Measurements from ENCODE around the gene FBXL17.

The FBXL17 gene

DNA sequence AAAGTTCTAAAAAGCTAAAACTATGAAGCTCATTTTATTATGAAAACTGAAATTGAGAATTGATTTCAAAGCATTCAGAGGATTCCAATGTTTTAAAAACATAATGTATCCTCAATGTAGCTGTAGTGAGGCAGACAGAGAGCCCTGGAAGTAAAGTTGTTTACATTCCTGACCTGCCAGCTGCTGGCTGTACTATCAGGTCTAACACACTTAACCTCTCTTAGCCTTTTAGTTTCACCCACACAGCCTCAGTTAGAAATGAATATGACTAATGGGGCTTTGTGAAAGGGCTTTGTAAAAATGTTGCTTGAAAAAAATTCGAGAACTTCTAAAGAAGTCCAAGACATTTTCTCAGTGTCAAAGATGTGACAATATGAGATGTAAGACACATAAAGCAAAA is 122.6 kb downstream of the FBXL17 start:
- Histone ChIP-seq H2BK12ac (ENCODE audit: low read length) (no peak overlapping the region), H3K27ac (replicated peaks; ENCODE audit: low read length) (no peak overlapping the region), H3K36me3 (replicated peaks in 1 of 2; ENCODE audit: control insufficient read depth in 2 of 2, insufficient read depth in 2 of 2, low read length in 2 of 2) (no peaks in the 10 kb centered on the region), H3K4ac (ENCODE audit: low read length) (no peak overlapping the region), H3K79me1 (ENCODE audit: low read depth, low read length) (no peaks in the 10 kb centered on the region), H4K8ac (ENCODE audit: low read depth, low read length) (no peak overlapping the region), H2BK15ac (ENCODE audit: low read length) (no peak overlapping the region), H2AFZ (ENCODE audit: low read length) (no peak overlapping the region), H4K91ac (ENCODE audit: low read depth, low read length, poor library complexity) (no peak overlapping the region), H3K4me3 (ENCODE audit: low read length in 2 of 2) (no peak overlapping the region), H3K14ac (ENCODE audit: low read length) (no peak overlapping the region), H2BK5ac (ENCODE audit: low read length) (no peak overlapping the region), H2BK120ac (ENCODE audit: low read depth, low read length) (no peak overlapping the region), H3K18ac (ENCODE audit: low read length) (no peak overlapping the region), H3K4me1 (ENCODE audit: control insufficient read depth in 2 of 2, insufficient read depth in 1 of 2, low read depth in 1 of 2, low read length in 2 of 2) (peaks cover 6 to 9% of the 10 kb centered on the region in 2 donors), H3K27me3 (ENCODE audit: control insufficient read depth in 3 of 3, insufficient read depth in 3 of 3, low read depth in 1 of 3, low read length in 3 of 3) (no peaks in the 10 kb centered on the region), H3K9ac (ENCODE audit: low read depth, low read length, poor library complexity) (no peak overlapping the region), H3K4me2 (ENCODE audit: insufficient read depth, low read length, poor library complexity, severe bottlenecking) (no peak overlapping the region), H3K9me3 (replicated peaks in 1 of 2; ENCODE audit: control insufficient read depth in 2 of 2, insufficient read depth in 1 of 2, low read depth in 1 of 2, low read length in 2 of 2) (no peaks in the 10 kb centered on the region), H3K23ac (ENCODE audit: low read depth, low read length, poor library complexity) (no peak overlapping the region), H2AK5ac (ENCODE audit: low read depth, low read length) (no peak overlapping the region)
- no CpG with 5 or more reads among the region's 1 CpG for WGBS, 2 donors (ENCODE audit: extremely low coverage in 2 of 2, insufficient read length in 2 of 2, insufficient replicate concordance in 1 of 2)
- no peak for DNase-seq (ENCODE audit: low spot score)

- Histone ChIP-seq H3K79me1 (ENCODE audit: low read depth, low read length) (no peaks in the 10 kb centered on the region), H3K36me3 (replicated peaks in 1 of 2; ENCODE audit: control insufficient read depth in 2 of 2, insufficient read depth in 2 of 2, low read length in 2 of 2) (no peaks in the 10 kb centered on the region), H3K27ac (replicated peaks; ENCODE audit: low read length) (no peak overlapping the region), H2AK5ac (ENCODE audit: low read depth, low read length) (no peak overlapping the region), H4K91ac (ENCODE audit: low read depth, low read length, poor library complexity) (no peak overlapping the region), H2BK120ac (ENCODE audit: low read depth, low read length) (no peak overlapping the region), H3K14ac (ENCODE audit: low read length) (no peak overlapping the region), H3K4me1 (ENCODE audit: control insufficient read depth in 2 of 2, insufficient read depth in 1 of 2, low read depth in 1 of 2, low read length in 2 of 2) (peaks cover 6 to 9% of the 10 kb centered on the region in 2 donors), H3K27me3 (ENCODE audit: control insufficient read depth in 3 of 3, insufficient read depth in 3 of 3, low read depth in 1 of 3, low read length in 3 of 3) (no peaks in the 10 kb centered on the region), H3K18ac (ENCODE audit: low read length) (no peak overlapping the region), H2BK5ac (ENCODE audit: low read length) (no peak overlapping the region), H3K4me3 (ENCODE audit: low read length in 2 of 2) (no peak overlapping the region), H2AFZ (ENCODE audit: low read length) (no peak overlapping the region), H3K9me3 (replicated peaks in 1 of 2; ENCODE audit: control insufficient read depth in 2 of 2, insufficient read depth in 1 of 2, low read depth in 1 of 2, low read length in 2 of 2) (no peaks in the 10 kb centered on the region), H2BK15ac (ENCODE audit: low read length) (no peak overlapping the region), H3K4ac (ENCODE audit: low read length) (no peak overlapping the region), H3K9ac (ENCODE audit: low read depth, low read length, poor library complexity) (no peak overlapping the region), H4K8ac (ENCODE audit: low read depth, low read length) (no peak overlapping the region), H3K4me2 (ENCODE audit: insufficient read depth, low read length, poor library complexity, severe bottlenecking) (no peak overlapping the region), H2BK12ac (ENCODE audit: low read length) (no peak overlapping the region), H3K23ac (ENCODE audit: low read depth, low read length, poor library complexity) (no peak overlapping the region)
- no CpG with 5 or more reads among the region's 3 CpGs for WGBS, 2 donors (ENCODE audit: extremely low coverage in 2 of 2, insufficient read length in 2 of 2, insufficient replicate concordance in 1 of 2)
- no peak for DNase-seq (ENCODE audit: low spot score)
Observed at GRCh38 chr5:108257996-108258395, 123.9 kb downstream of the FBXL17 start.

GRCh38 chr5:108255468-108255867 is 126.4 kb downstream of the FBXL17 start:
- Histone ChIP-seq H3K23ac (ENCODE audit: low read depth, low read length, poor library complexity) (no peak overlapping the region), H3K9me3 (replicated peaks in 1 of 2; ENCODE audit: control insufficient read depth in 2 of 2, insufficient read depth in 1 of 2, low read depth in 1 of 2, low read length in 2 of 2) (no peaks in the 10 kb centered on the region), H2AFZ (ENCODE audit: low read length) (no peak overlapping the region), H2BK15ac (ENCODE audit: low read length) (no peak overlapping the region), H2AK5ac (ENCODE audit: low read depth, low read length) (no peak overlapping the region), H3K4me3 (ENCODE audit: low read length in 2 of 2) (no peak overlapping the region), H3K9ac (ENCODE audit: low read depth, low read length, poor library complexity) (no peak overlapping the region), H3K27me3 (ENCODE audit: control insufficient read depth in 3 of 3, insufficient read depth in 3 of 3, low read depth in 1 of 3, low read length in 3 of 3) (no peaks in the 10 kb centered on the region), H3K14ac (ENCODE audit: low read length) (no peak overlapping the region), H3K79me1 (ENCODE audit: low read depth, low read length) (no peaks in the 10 kb centered on the region), H2BK5ac (ENCODE audit: low read length) (no peak overlapping the region), H3K4me2 (ENCODE audit: insufficient read depth, low read length, poor library complexity, severe bottlenecking) (no peak overlapping the region), H4K8ac (ENCODE audit: low read depth, low read length) (no peak overlapping the region), H3K27ac (replicated peaks; ENCODE audit: low read length) (no peak overlapping the region), H3K4ac (ENCODE audit: low read length) (no peak overlapping the region), H3K36me3 (replicated peaks in 1 of 2; ENCODE audit: control insufficient read depth in 2 of 2, insufficient read depth in 2 of 2, low read length in 2 of 2) (no peaks in the 10 kb centered on the region), H2BK120ac (ENCODE audit: low read depth, low read length) (no peak overlapping the region), H4K91ac (ENCODE audit: low read depth, low read length, poor library complexity) (no peak overlapping the region), H3K18ac (ENCODE audit: low read length) (no peak overlapping the region), H3K4me1 (ENCODE audit: control insufficient read depth in 2 of 2, insufficient read depth in 1 of 2, low read depth in 1 of 2, low read length in 2 of 2) (peaks cover 6 to 9% of the 10 kb centered on the region in 2 donors), H2BK12ac (ENCODE audit: low read length) (no peak overlapping the region)
- 100% methylated on average over 1 of the region's 2 CpGs; no CpG with 5 or more reads in 1 of the 2 donors for WGBS, 2 donors (ENCODE audit: extremely low coverage in 2 of 2, insufficient read length in 2 of 2, insufficient replicate concordance in 1 of 2)
- no peak for DNase-seq (ENCODE audit: low spot score)

DNA sequence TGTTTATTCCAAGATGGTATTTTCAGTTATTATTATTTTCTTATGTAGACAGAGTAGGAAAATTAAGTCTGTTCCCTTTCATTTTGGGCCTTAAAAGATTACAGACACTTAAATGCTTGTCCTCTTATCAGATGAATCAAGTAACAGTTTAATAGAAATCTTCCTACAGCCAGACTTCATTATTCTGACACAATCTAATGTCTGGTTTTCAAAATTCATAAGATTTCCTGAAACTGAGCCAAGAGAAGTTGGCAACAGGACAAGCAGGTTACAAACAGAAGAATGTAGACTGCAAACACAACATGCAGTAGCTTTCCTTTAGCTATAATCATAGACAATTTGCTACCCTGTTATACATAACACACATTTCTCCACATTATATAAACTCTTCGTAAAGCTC is 130.5 kb downstream of the FBXL17 start:
- H3K4me3 ChIP-seq (ENCODE audit: low read length in 2 of 2), result no peak overlapping the region
- H3K14ac ChIP-seq (ENCODE audit: low read length), result no peak overlapping the region
- no peaks in the 10 kb centered on the region for H3K27me3 ChIP-seq (ENCODE audit: control insufficient read depth in 3 of 3, insufficient read depth in 3 of 3, low read depth in 1 of 3, low read length in 3 of 3)
- H2BK120ac ChIP-seq (ENCODE audit: low read depth, low read length), result no peak overlapping the region
- H4K8ac ChIP-seq (ENCODE audit: low read depth, low read length), result no peak overlapping the region
- H2BK5ac ChIP-seq (ENCODE audit: low read length), result no peak overlapping the region
- DNase-seq (ENCODE audit: low spot score), result no peak
- WGBS, 2 donors (ENCODE audit: extremely low coverage in 2 of 2, insufficient read length in 2 of 2, insufficient replicate concordance in 1 of 2), result 100% methylated on average over 1 of the region's 1 CpG
- no peak overlapping the region for H3K18ac ChIP-seq (ENCODE audit: low read length)
- H3K27ac ChIP-seq (replicated peaks; ENCODE audit: low read length), result no peak overlapping the region
- H4K91ac ChIP-seq (ENCODE audit: low read depth, low read length, poor library complexity), result no peak overlapping the region
- H2BK15ac ChIP-seq (ENCODE audit: low read length), result no peak overlapping the region
- H2AK5ac ChIP-seq (ENCODE audit: low read depth, low read length), result no peak overlapping the region
- no peak overlapping the region for H2AFZ ChIP-seq (ENCODE audit: low read length)
- no peak overlapping the region for H3K23ac ChIP-seq (ENCODE audit: low read depth, low read length, poor library complexity)
- no peak overlapping the region for H2BK12ac ChIP-seq (ENCODE audit: low read length)
- no peak overlapping the region for H3K4me2 ChIP-seq (ENCODE audit: insufficient read depth, low read length, poor library complexity, severe bottlenecking)
- no peak overlapping the region for H3K4ac ChIP-seq (ENCODE audit: low read length)
- no peaks in the 10 kb centered on the region for H3K9me3 ChIP-seq (replicated peaks in 1 of 2; ENCODE audit: control insufficient read depth in 2 of 2, insufficient read depth in 1 of 2, low read depth in 1 of 2, low read length in 2 of 2)
- H3K9ac ChIP-seq (ENCODE audit: low read depth, low read length, poor library complexity), result no peak overlapping the region
- no peaks in the 10 kb centered on the region for H3K4me1 ChIP-seq (ENCODE audit: control insufficient read depth in 2 of 2, insufficient read depth in 1 of 2, low read depth in 1 of 2, low read length in 2 of 2)
- no peaks in the 10 kb centered on the region for H3K36me3 ChIP-seq (replicated peaks in 1 of 2; ENCODE audit: control insufficient read depth in 2 of 2, insufficient read depth in 2 of 2, low read length in 2 of 2)
- no peaks in the 10 kb centered on the region for H3K79me1 ChIP-seq (ENCODE audit: low read depth, low read length)
